K562 (cell line): ENCODE data around the gene FAM186B. TPM values are rescaled to one million over a fixed set of nuclear protein-coding genes. Genes with fewer than 3 reads are reported as not detected.

Experiments used
- ATAC-seq: fragments of 200-7000 bp; cut with Tn5 transposase; 3 replicates; pipeline ENCODE4 v1.9.1; 2020; ENCODE audit warnings: moderate library complexity
- BruUV-seq: library from RNA; stranded (reverse); fragments of 400-500 nt; replicated peaks from 2 replicates; lab custom pipeline; 2021; lab: Mats Ljungman, UMichigan
- CTCF ChIA-PET: fragments of 300-600 bp; formaldehyde crosslinking; extraction: SDS; loops from one replicate; lab custom pipeline; 2021; ENCODE audit warnings: low intra/inter-chr PET ratio; lab: Yijun Ruan, JAX
- POLR2A ChIA-PET: fragments of 300-600, 350-650 bp; sonication (Branson Sonifier 250); formaldehyde crosslinking; extraction: SDS; loops from one replicate; lab custom pipeline; 2021; ENCODE audit warnings: antibody characterized with exemption, inconsistent platforms; lab: Yijun Ruan, JAX
- DNase-seq, 4 experiments: peaks; one replicate each; pipeline versions ENCODE4 v3.0.0 to v3.0.0-alpha.2; 2011 to 2018; ENCODE audit warnings: low spot score in 3 of 4, mixed read lengths in 3 of 4; ENCODE audit errors: extremely low read depth in 1 of 4
- FAIRE-seq: peaks from 2 replicates; lab custom pipeline; 2011; peaks lifted over from hg19 to GRCh38; lab: Jason Lieb, UNC
- H2AFZ ChIP-seq: 2 replicates; pipeline ENCODE4 v1.6.0; 2011; ENCODE audit warnings: low read depth, low read length, control low read depth, inconsistent platforms
- H3K27ac ChIP-seq: fragments of 200-600 bp; 3 replicates; pipeline ENCODE4 v1.8.0; 2011; ENCODE audit warnings: low read depth, mild to moderate bottlenecking, control low read depth, inconsistent platforms, low read length, moderate library complexity, mixed read lengths; ENCODE audit errors: extremely low read depth
- H3K27me3 ChIP-seq, 2 experiments: fragments of 300-600 bp in 1 of 2; 2 replicates in 1 of 2; 3 replicates in 1 of 2; pipeline versions ENCODE4 v1.6.0 to v1.8.0; 2011; ENCODE audit warnings: inconsistent platforms in 2 of 2, low read length in 2 of 2, mild to moderate bottlenecking in 1 of 2, mixed read lengths in 1 of 2, moderate library complexity in 1 of 2; ENCODE audit not compliant: control insufficient read depth in 2 of 2, insufficient read depth in 2 of 2
- H3K36me3 ChIP-seq: fragments of 300-600 bp; 3 replicates; pipeline ENCODE4 v1.8.0; 2011; ENCODE audit warnings: mild to moderate bottlenecking, low read length, inconsistent platforms; ENCODE audit not compliant: control insufficient read depth, insufficient read depth
- H3K4me1 ChIP-seq, 2 experiments: fragments of 200-600 bp in 1 of 2; replicated peaks in 1 of 2; 2 replicates in 1 of 2; 3 replicates in 1 of 2; pipeline versions ENCODE4 v1.5.1 to v1.8.0; 2011; ENCODE audit warnings: inconsistent platforms in 2 of 2, low read length in 2 of 2, mild to moderate bottlenecking in 1 of 2, mixed read lengths in 1 of 2, moderate library complexity in 1 of 2; ENCODE audit not compliant: control insufficient read depth in 2 of 2, insufficient read depth in 2 of 2
- H3K4me2 ChIP-seq: 2 replicates; pipeline ENCODE4 v1.6.1; 2011; ENCODE audit warnings: low read length, control low read depth, inconsistent platforms, mixed read lengths; ENCODE audit not compliant: insufficient read depth
- H3K4me3 ChIP-seq: fragments of 200-600 bp; sonication (generic), shearing (Covaris generic); 2 replicates; pipeline ENCODE4 v1.5.1; 2016; ENCODE audit warnings: control low read depth, inconsistent platforms
- H3K79me2 ChIP-seq: fragments of 200-600 bp; 3 replicates; pipeline ENCODE4 v1.8.0; 2011; ENCODE audit warnings: low read length, inconsistent platforms; ENCODE audit not compliant: control insufficient read depth, insufficient read depth
- H3K9ac ChIP-seq, 2 experiments: 2 replicates each; pipeline versions ENCODE4 v1.6.0 to v1.6.1; 2011; ENCODE audit warnings: low read depth in 2 of 2, low read length in 2 of 2, control low read depth in 1 of 2, inconsistent platforms in 1 of 2, mild to moderate bottlenecking in 1 of 2, mixed read lengths in 1 of 2; ENCODE audit not compliant: insufficient read depth in 1 of 2
- H3K9me1 ChIP-seq: one replicate; pipeline ENCODE4 v1.6.0; 2011; ENCODE audit warnings: inconsistent platforms, mild to moderate bottlenecking, low read length, moderate library complexity; ENCODE audit not compliant: control insufficient read depth, insufficient read depth
- H3K9me3 ChIP-seq: replicated peaks from 2 replicates; pipeline ENCODE4 v1.5.1; 2011; ENCODE audit warnings: low read depth, low read length, inconsistent platforms; ENCODE audit not compliant: control insufficient read depth, insufficient read depth
- H4K20me1 ChIP-seq: replicated peaks from 2 replicates; pipeline ENCODE4 v1.6.1; 2011; ENCODE audit warnings: low read length, inconsistent platforms, mixed read lengths; ENCODE audit not compliant: control insufficient read depth, insufficient read depth
- CHD4 ChIP-seq: fragments of 200-600 bp; sonication (generic); IDR thresholded peaks from 3 replicates; pipeline ENCODE4 v1.6.1; 2012; ENCODE audit warnings: low read depth, mild to moderate bottlenecking, mixed read lengths, low read length, inconsistent platforms; ENCODE audit not compliant: insufficient read depth, insufficient replicate concordance, poor library complexity, severe bottlenecking
- KLF1 ChIP-seq: fragments of 450-650 bp; IDR thresholded peaks from 2 replicates; pipeline ENCODE4 v1.6.1; 2016; ENCODE audit warnings: missing genetic modification characterization, missing compliant biosample characterization
- NCOA4 ChIP-seq: fragments of 450-650 bp; IDR thresholded peaks from 2 replicates; pipeline ENCODE4 v1.6.1; 2018; ENCODE audit warnings: mild to moderate bottlenecking; ENCODE audit not compliant: partially characterized antibody
- PML ChIP-seq: IDR thresholded peaks from 2 replicates; pipeline ENCODE4 v1.6.1; 2012; ENCODE audit warnings: low read length, inconsistent platforms
- TCF7 ChIP-seq: sonication (generic); IDR thresholded peaks from 2 replicates; pipeline ENCODE4 v1.6.1; 2016; ENCODE audit warnings: antibody characterized with exemption, borderline replicate concordance
- XRCC4 ChIP-seq: IDR thresholded peaks from one replicate; pipeline ENCODE4 v1.6.1; 2011; ENCODE audit not compliant: insufficient read depth, insufficient read length; ENCODE audit errors: extremely low read depth
- ZNF146 ChIP-seq: IDR thresholded peaks from one replicate; pipeline ENCODE4 v1.6.1; 2018; ENCODE audit warnings: missing compliant biosample characterization; ENCODE audit not compliant: unreplicated experiment
- WGBS: fragments of 100-300 bp; shearing (Covaris generic); methylation state at CpG from one replicate; pipeline ENCODE4 v1.1.6; 2016; ENCODE audit warnings: low coverage, mixed read lengths; ENCODE audit not compliant: insufficient coverage; ENCODE audit errors: missing lambda C conversion rate; 5-methylcytosine and 5-hydroxymethylcytosine counted together
- in situ Hi-C: fragments of 300-500 bp; cut with MboI; formaldehyde crosslinking; loops from 4 replicates; pipeline ENCODE4 v1.15.0; 2018; ENCODE audit warnings: inconsistent platforms, mixed read lengths
- intact Hi-C: fragments of 100-400 bp; cut with micrococcal nuclease; formaldehyde crosslinking; loops from 2 replicates; pipeline ENCODE4 v1.14.2; 2022
- polyA plus RNA-seq, 8 experiments: library from polyadenylated mRNA; depleted of rRNA in 4 of 8; stranded (reverse) in 5 of 8; unstranded in 3 of 8; fragments of >200 nt; fragmentation: Nextera tagmentation in 2 of 8; fragmentation: Illumina TruSeq in 1 of 8; extraction: Ambion mirVana in 2 of 8; extraction: Trizol in 1 of 8; gene quantifications; 2 replicates each; pipeline versions ENCODE4 v1.2.1 to v1.2.3, GENCODE V29; 2011 to 2014; ENCODE audit warnings: inconsistent platforms in 1 of 8, missing spikeins in 1 of 8
- total RNA-seq, 7 experiments: library from RNA; depleted of rRNA in 6 of 7; stranded (reverse); fragments of >200 nt in 6 of 7; fragmentation: Illumina TruSeq in 2 of 7; extraction: Trizol in 2 of 7; gene quantifications; 2 replicates each; pipeline versions ENCODE4 v1.2.1 to v1.2.3, GENCODE V29; 2011 to 2021; ENCODE audit warnings: low replicate concordance in 1 of 7
- TF ChIP-seq, protein P1 (sequence below): fragments of 150-350 bp; IDR thresholded peaks from 2 replicates; pipeline ENCODE4 v1.6.1; 2014; ENCODE audit warnings: low read depth, mild to moderate bottlenecking, low read length, borderline replicate concordance

The FAM186B gene
- total and polyA plus RNA-seq, 9 of the 15 experiments (the other 6 are each of a cell fraction or from before 2014, with no cell fraction given) = 0.07 to 0.42 (median 0.15) TPM

DNA sequence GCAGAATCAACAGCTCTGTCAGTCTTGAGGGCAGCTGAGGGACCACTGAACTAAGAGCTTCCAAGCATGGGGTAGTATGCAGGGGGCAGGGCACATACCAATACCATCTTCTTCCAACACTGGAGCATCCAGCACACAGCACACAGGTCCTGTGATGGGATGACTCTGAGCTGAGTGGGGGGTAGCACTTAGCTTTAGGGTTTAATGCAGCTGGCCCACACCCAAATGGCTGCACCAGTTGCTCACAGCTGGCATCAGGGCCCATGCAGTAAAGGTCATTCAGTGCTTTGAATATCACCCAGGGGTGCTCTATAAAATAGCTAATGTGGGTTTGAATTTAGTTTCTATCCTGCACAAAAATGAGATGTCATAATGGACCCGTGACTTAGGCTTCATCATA lies 1.7 kb downstream of the FAM186B start:
- no peaks in the 10 kb centered on the region for H3K9me1 ChIP-seq
- BruUV-seq = no TSS peak
- H2AFZ ChIP-seq = no peak overlapping the region
- no peak overlapping the region for H3K27ac ChIP-seq
- in situ Hi-C loops = no loop called here
- H3K36me3 ChIP-seq = no peaks in the 10 kb centered on the region
- 35% methylated on average over 1 of the region's 1 CpG for WGBS
- no peak overlapping the region for H3K4me2 ChIP-seq
- FAIRE-seq (no peak), ATAC-seq (no peak), DNase-seq (no peak)
- POLR2A ChIA-PET = interaction anchor here (0.8 to 1.1 kb wide), 4 partner anchors 16 to 337 kb away, joined by 3 to 4 read pairs (median 3); no protein-coding TSS in a partner anchor
- no peaks in the 10 kb centered on the region for H3K9me3 ChIP-seq
- no peaks in the 10 kb centered on the region; a peak in 1 of 5 replicates for H3K27me3 ChIP-seq
- intact Hi-C loops = no loop called here
- peaks cover 8% of the 10 kb centered on the region; the same call in 1 of the 2 replicates for H4K20me1 ChIP-seq
- no peaks in the 10 kb centered on the region for H3K79me2 ChIP-seq
- no peaks in the 10 kb centered on the region for H3K4me1 ChIP-seq
- H3K4me3 ChIP-seq = no peak overlapping the region
- TF ChIP-seq XRCC4 (no peak), TCF7 (no peak), NCOA4 (no peak), ZNF146 (CRISPR knock-in tag) (no peak), KLF1 (tag) (no peak), PML (no peak), CHD4 (no peak)
- TF ChIP-seq, protein P1, sequence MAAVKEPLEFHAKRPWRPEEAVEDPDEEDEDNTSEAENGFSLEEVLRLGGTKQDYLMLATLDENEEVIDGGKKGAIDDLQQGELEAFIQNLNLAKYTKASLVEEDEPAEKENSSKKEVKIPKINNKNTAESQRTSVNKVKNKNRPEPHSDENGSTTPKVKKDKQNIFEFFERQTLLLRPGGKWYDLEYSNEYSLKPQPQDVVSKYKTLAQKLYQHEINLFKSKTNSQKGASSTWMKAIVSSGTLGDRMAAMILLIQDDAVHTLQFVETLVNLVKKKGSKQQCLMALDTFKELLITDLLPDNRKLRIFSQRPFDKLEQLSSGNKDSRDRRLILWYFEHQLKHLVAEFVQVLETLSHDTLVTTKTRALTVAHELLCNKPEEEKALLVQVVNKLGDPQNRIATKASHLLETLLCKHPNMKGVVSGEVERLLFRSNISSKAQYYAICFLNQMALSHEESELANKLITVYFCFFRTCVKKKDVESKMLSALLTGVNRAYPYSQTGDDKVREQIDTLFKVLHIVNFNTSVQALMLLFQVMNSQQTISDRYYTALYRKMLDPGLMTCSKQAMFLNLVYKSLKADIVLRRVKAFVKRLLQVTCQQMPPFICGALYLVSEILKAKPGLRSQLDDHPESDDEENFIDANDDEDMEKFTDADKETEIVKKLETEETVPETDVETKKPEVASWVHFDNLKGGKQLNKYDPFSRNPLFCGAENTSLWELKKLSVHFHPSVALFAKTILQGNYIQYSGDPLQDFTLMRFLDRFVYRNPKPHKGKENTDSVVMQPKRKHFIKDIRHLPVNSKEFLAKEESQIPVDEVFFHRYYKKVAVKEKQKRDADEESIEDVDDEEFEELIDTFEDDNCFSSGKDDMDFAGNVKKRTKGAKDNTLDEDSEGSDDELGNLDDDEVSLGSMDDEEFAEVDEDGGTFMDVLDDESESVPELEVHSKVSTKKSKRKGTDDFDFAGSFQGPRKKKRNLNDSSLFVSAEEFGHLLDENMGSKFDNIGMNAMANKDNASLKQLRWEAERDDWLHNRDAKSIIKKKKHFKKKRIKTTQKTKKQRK = no peak
- CTCF ChIA-PET = no interaction called here
- H3K9ac ChIP-seq = no peak overlapping the region
